ENCODE measurements around the gene DHX35.
A peak's percentile ranks its signal among the peaks of the same experiment; 100 is the strongest.

DHX35 gene

GRCh38 chr20:39025883-39026282 is 63.7 kb downstream of the DHX35 start:
- no peak for DNase-seq (ENCODE audit: low read depth)

DNA sequence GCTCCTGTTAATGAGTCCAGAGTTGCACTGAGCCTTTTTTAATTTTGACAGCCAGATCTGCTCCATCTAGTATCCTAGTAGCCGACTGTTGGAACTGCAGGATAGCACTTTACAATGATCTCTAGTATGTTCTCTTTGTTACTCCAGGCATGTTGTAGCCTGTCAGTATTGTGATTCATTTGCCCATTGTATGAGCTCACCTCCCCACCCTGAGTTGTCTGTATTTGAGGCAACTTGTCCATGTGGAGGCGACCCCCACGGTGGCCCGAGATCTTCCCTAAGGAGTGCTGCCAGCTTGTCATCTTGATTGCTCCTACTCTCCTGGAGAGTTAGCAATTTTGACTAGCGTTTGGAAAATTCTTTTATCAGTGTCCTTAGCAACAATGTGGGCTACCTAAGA is 67.2 kb downstream of the DHX35 start:
- DNase-seq (ENCODE audit: low read depth) = no peak

- DNase-seq (ENCODE audit: low read depth) = no peak
These were observed 70.9 kb downstream of the DHX35 start for GRCh38 chr20:39032997-39033396.

- DNase-seq (ENCODE audit: low read depth) = no peak
These were observed 73.9 kb downstream of the DHX35 start for GRCh38 chr20:39036011-39036410.

- DNase-seq (ENCODE audit: low read depth) = no peak
These were observed 74.7 kb downstream of the DHX35 start for GRCh38 chr20:39036851-39037250.

GRCh38 chr20:39038047-39038446 is 75.9 kb downstream of the DHX35 start:
- no peak for DNase-seq (ENCODE audit: low read depth)

DNA sequence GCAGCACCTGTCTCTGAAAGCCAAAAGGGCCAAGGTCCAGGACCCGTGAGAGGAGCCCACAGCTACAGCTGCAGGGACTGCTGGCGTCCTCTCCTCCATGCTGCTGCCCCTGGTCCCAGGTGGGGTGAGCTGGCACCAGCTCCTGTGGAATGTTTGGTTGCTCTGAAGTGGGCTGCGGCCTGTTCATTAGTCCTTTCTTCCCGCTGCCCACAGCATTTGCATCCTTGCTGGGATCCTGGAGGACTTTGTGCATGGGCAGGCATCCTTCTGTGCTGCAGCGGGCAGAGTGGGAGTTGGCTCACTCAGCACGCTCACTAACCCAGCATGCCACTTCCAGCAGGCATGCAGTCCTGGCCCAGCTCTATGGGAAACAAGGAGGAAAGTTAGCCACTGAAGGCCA is 76.4 kb downstream of the DHX35 start:
- DNase-seq (ENCODE audit: low read depth) = no peak

GRCh38 chr20:39039261-39039660 is 77.1 kb downstream of the DHX35 start:
- DNase-seq (ENCODE audit: low read depth) = no peak

GRCh38 chr20:39040116-39040515 is 78.0 kb downstream of the DHX35 start:
- no peak for DNase-seq (ENCODE audit: low read depth)

GRCh38 chr20:39041067-39041466 is 78.9 kb downstream of the DHX35 start:
- no peak for DNase-seq (ENCODE audit: low read depth)

DNA sequence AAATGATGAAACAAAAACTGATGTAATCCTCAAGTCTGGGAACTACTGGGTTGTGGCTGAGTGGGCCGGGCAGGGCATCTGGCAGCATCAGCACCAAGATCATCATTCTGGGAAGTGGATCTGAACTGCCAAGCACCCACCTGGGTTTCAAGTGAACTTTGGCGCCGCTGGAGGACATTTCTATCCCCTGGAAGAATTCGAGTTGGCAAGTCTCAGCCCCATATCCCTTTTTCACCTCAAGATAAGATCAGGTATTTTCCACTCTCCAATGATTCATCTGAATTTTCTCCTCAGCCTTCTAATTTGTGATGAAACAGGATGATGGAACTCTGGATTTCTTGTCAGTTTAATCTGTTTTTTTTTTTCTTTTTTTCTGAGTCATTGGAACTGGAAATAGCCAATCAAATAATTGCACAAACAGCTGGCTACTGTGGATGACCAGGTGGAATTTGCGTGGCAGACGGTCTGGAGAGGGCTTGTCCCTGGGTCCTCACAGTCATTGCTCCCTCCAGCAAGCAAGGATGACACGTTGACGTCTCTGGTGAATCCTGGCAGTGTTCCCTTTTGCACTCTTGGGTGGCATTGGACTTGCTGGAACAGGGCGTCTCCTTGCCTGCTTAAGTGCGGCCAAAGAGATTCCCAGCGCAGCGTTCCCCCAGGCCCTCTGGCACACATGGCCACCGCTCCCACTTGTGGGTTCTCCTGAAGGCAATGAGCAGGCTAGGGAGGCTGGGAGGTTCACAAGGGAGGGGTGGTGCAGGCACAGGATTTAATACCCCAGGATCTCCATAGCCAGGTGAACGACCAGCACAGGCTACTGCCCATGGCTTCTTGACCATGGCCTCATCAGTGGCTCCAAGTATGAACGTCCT is 80.4 kb downstream of the DHX35 start:
- DNase-seq (ENCODE audit: low read depth) = no peak

- DNase-seq (ENCODE audit: low read depth) = no peak
These were observed 82.4 kb downstream of the DHX35 start for GRCh38 chr20:39044501-39044900.

DNA sequence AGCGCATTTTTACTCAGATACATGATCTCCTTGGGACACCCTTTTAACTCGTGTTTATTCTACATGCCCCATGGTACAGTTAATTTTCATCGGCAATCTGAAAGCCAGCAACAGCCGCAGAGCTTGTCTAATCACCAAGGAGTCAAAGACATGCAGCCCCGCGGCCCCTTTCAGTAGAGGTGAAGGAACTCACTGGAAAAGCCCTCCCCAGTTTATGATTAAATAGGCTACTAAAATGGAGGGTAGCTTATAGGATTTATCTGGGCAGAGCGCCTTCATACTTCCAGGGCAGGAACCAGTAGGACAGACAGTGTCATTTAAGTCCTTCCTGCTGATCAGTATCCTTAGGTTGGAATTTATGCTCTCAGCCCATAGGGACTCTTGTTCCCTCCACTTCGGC is 83.5 kb downstream of the DHX35 start:
- no peak for DNase-seq (ENCODE audit: low read depth)

GRCh38 chr20:39047417-39047985 is 85.4 kb downstream of the DHX35 start:
- DNase-seq (ENCODE audit: low read depth) = no peak

DNA sequence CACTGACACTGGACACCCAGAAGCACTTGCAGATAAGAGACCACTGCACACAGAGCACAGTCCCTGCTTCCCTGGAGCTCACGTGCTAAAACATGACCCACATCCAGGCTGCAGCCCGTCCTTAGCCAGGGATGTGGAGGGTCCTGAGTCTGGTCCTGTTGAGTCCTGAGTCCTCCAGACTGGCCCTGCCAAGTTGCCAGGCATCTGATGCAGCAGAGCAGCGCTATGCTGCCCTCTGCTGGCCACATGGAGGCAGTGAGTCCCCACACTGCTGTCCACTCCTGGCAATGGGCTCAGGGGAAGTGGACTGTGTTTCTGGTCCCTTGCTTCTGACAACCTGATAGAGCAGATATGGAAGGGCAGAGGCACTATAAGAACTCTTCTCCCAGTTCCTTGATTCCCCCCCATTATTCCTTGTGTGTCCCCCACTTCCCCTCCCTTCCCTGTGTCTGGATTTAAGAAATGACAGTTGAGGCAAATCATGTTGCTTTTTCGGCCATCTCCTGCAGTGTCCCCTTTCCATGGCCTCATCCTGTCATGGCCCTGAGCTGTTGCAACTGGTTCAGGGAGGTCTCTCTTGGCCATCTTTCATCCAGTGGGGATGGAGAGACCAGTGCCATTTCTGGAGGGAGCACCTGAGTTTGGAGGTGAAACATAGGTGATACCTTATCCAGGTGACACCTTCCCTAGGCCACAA is 86.0 kb downstream of the DHX35 start:
- DNase-seq (ENCODE audit: low read depth) = peak; percentile 38

DNA sequence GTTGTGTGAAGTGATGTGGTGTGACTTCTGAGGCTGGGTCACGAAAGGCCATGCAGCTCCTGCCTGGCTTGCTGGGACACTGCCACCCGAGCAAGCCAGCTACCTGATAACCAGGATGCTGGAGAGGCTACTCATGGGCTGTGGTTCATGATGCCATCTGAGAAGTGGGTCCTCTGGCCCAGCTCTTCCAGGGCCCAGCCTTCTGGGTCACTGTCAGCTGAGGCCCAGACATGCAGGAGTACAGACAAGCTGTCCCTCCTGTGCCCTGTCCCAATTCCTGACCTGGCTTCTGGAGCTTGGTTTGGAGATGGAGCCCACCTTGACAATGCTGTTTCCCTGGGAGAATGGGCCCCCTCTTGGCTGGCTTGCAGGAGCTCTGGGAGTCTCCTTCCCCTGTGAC is 87.0 kb downstream of the DHX35 start:
- no peak for DNase-seq (ENCODE audit: low read depth)

DNA sequence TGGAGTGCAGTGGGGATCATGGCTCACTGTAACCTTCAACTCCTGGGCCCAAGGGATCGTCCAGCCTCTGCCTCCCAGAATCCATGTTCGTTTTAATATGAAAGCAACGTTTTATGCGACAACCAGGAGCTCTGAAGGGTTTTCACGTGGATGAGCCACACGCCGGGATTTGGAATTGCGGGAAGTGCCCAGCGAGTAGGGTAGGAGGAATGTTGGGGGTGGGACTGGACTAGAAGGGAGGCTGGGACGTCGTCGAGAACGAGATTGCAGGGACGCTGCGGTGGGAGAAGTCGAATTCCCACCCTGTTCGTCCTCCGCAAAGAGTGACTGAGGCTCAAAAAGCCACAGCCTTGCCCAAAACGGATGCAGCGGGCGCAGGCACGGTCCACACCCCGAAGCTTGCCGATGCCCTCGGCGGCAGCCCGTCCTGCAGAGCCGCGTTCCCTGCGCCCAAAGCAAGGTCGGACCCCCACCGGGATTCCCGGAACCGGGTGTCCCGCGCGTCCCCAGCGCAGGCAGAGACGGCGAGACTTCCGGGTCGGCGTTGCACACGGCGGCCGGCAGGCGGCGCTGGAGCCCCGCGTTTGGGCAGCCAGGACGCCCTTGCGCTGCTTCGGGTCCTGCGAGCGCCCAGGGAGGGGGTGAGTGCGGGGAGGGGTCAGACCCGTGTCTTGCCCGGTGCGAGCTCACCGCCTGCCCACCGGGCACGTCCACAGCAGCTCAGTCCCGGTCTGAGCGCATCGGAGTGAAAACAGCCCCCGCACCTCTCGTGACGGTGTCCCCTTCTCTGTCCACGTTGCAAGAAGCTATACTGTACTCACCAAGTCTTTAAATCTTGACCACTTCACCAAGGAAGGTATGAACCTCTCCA is 87.8 kb downstream of the DHX35 start:
- DNase-seq (ENCODE audit: low read depth) = peak; percentile 63

GRCh38 chr20:39050555-39050902 is 88.4 kb downstream of the DHX35 start:
- DNase-seq (ENCODE audit: low read depth) = no peak

DNA sequence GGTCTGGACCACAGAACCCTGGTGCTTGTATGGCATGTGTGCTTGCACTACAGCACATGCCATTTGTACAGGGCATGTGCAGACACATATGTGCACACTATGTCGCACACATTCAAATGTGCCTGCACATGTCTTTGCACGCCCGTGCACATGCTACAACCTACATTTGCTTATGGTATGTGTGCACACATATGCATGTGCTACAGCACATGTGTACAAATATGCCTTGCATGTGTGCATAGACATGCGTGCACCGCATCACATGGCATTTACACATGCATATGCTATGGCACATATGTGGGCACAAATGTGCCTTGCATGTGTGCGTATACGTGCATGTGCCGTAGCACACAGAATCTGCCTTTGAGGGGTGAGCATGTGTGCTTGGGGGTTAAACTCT is 90.5 kb downstream of the DHX35 start:
- DNase-seq (ENCODE audit: low read depth) = no peak

DNA sequence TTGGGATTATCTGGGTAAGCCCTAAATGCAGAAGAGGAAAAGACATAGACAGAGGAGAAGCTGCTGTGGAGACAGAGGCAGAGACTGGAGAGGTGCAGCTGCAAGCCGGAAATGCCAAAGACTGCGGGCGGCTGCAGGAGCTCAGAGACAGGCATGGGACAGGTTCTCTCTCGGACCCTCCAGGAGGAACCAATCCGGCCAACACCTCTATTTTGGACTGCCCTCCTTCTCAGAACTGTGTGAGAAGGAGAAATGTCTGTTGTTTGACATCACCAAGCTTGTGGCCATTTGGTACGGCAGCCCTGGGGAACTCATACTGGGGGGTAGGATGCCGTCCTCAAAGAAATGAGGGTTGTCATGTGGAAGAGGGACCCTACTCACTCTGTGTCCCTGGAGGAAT is 95.0 kb downstream of the DHX35 start:
- DNase-seq (ENCODE audit: low read depth) = no peak

GRCh38 chr20:39057911-39058310 is 95.8 kb downstream of the DHX35 start:
- no peak for DNase-seq (ENCODE audit: low read depth)

DNA sequence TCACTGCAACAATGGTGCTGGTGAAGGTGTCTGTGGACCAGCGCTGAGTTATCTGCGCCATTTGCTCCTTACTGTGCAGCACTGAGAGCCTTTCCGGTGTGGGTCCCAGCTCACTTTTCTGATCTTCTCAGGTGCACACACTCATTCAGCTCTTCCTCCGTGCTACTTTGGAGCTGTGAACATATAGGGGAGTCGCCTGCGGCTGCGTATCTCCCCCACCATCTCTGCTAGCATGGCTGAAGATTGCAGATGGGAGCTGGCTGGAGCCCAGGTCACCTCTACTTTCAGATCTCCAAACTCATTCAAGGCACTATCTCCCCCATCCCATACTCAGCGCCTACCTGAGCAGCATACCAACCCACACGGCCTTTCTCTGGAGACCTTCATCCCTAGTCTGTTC is 96.9 kb downstream of the DHX35 start:
- DNase-seq (ENCODE audit: low read depth) = no peak
